GM23338 (cell line): ENCODE measurements around the gene TMEM98.

Experiments used
- CREB1 ChIP-seq: fragments of 250-450 bp; sonication (Bioruptor Pico); IDR thresholded peaks from 2 replicates; pipeline ENCODE4 v1.5.0; 2020; ENCODE audit warnings: low read depth, mild to moderate bottlenecking, moderate library complexity
- CTCF ChIP-seq, 2 experiments: fragments of 200-600 bp in 1 of 2; sonication (generic) in 1 of 2; conservative IDR thresholded peaks; 2 replicates each; pipeline versions ENCODE4 v1.5.1 to v1.6.1; 2016 to 2017; ENCODE audit warnings: antibody characterized with exemption in 2 of 2, low read depth in 2 of 2, mild to moderate bottlenecking in 2 of 2, moderate library complexity in 1 of 2
- EZH2 ChIP-seq: fragments of 200-600 bp; sonication (generic); IDR thresholded peaks from one replicate; pipeline ENCODE4 v1.8.0; 2017; ENCODE audit warnings: antibody characterized with exemption, mild to moderate bottlenecking, low read depth; ENCODE audit not compliant: unreplicated experiment
- EZH2phosphoT487 ChIP-seq: fragments of 200-600 bp; sonication (generic); IDR thresholded peaks from one replicate; pipeline ENCODE4 v1.8.1; 2018; ENCODE audit warnings: antibody characterized with exemption; ENCODE audit not compliant: unreplicated experiment
- JUNB ChIP-seq: IDR thresholded peaks from one replicate; pipeline ENCODE4 v1.6.1; 2016; ENCODE audit warnings: antibody characterized with exemption; ENCODE audit not compliant: unreplicated experiment
- NANOG ChIP-seq: IDR thresholded peaks from 2 replicates; pipeline ENCODE4 v1.6.1; 2016; ENCODE audit warnings: antibody characterized with exemption, borderline replicate concordance
- POLR2AphosphoS5 ChIP-seq: IDR thresholded peaks from 2 replicates; pipeline ENCODE4 v1.6.1; 2016; ENCODE audit warnings: antibody characterized with exemption, low read depth
- TF ChIP-seq, protein P1 (sequence below): IDR thresholded peaks from one replicate; pipeline ENCODE4 v1.6.1; 2018; ENCODE audit warnings: antibody characterized with exemption; ENCODE audit not compliant: unreplicated experiment

- no peak for TF ChIP-seq CTCF (conservative IDR thresholded peaks at IDR 0.05; ENCODE audit: low read depth in 2 of 2)
- TF ChIP-seq, protein P1, sequence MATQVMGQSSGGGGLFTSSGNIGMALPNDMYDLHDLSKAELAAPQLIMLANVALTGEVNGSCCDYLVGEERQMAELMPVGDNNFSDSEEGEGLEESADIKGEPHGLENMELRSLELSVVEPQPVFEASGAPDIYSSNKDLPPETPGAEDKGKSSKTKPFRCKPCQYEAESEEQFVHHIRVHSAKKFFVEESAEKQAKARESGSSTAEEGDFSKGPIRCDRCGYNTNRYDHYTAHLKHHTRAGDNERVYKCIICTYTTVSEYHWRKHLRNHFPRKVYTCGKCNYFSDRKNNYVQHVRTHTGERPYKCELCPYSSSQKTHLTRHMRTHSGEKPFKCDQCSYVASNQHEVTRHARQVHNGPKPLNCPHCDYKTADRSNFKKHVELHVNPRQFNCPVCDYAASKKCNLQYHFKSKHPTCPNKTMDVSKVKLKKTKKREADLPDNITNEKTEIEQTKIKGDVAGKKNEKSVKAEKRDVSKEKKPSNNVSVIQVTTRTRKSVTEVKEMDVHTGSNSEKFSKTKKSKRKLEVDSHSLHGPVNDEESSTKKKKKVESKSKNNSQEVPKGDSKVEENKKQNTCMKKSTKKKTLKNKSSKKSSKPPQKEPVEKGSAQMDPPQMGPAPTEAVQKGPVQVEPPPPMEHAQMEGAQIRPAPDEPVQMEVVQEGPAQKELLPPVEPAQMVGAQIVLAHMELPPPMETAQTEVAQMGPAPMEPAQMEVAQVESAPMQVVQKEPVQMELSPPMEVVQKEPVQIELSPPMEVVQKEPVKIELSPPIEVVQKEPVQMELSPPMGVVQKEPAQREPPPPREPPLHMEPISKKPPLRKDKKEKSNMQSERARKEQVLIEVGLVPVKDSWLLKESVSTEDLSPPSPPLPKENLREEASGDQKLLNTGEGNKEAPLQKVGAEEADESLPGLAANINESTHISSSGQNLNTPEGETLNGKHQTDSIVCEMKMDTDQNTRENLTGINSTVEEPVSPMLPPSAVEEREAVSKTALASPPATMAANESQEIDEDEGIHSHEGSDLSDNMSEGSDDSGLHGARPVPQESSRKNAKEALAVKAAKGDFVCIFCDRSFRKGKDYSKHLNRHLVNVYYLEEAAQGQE, result no peak
- TF ChIP-seq EZH2, result no peak
- TF ChIP-seq POLR2AphosphoS5, result no peak
- TF ChIP-seq EZH2phosphoT487, result no peak
- no peak for TF ChIP-seq NANOG
- no peak for TF ChIP-seq CREB1
- no peak for TF ChIP-seq JUNB
These were observed 15.3 kb downstream of the TMEM98 start for GRCh38 chr17:32943206-32943605.
